ENCODE results near the gene ANO10. TPM values are rescaled to one million over a fixed set of nuclear protein-coding genes. Genes with fewer than 3 reads are reported as not detected.

The ANO10 gene
- total RNA-seq, 2 experiments from 2014 or later: 6.3 to 8.9 TPM

GRCh38 chr3:43650345-43650744 lies 28.5 kb upstream of the ANO10 start:
- Mint-ChIP-seq H3K27ac (no peak overlapping the region), H3K4me3 (no peak overlapping the region), H3K9me3 (no peaks in the 10 kb centered on the region), H3K27me3 (peaks cover 10% of the 10 kb centered on the region), H3K36me3 (ENCODE audit: low read depth) (no peaks in the 10 kb centered on the region), H3K4me1 (ENCODE audit: low read depth) (no peaks in the 10 kb centered on the region)
- DNase-seq: no peak
- intact Hi-C loops (cut with micrococcal nuclease): no loop called here
- no peak for TF ChIP-seq CTCF (IDR thresholded peaks at IDR 0.05)
- no peak for ATAC-seq
- CTCF ChIA-PET: interaction anchor here (0.6 kb wide), 1 partner anchor 246 kb away, joined by 3 read pairs; no protein-coding TSS in a partner anchor
- POLR2A ChIA-PET: no interaction called here

- ATAC-seq: no peak
- H3K36me3 Mint-ChIP-seq (ENCODE audit: low read depth): no peaks in the 10 kb centered on the region
- no peak for TF ChIP-seq CTCF (IDR thresholded peaks at IDR 0.05)
- intact Hi-C loops (cut with micrococcal nuclease): no loop called here
- DNase-seq: no peak
- H3K9me3 Mint-ChIP-seq: no peaks in the 10 kb centered on the region
- H3K27me3 Mint-ChIP-seq: peaks cover 10% of the 10 kb centered on the region
- CTCF ChIA-PET: no interaction called here
- H3K4me3 Mint-ChIP-seq: no peak overlapping the region
- POLR2A ChIA-PET: no interaction called here
- no peaks in the 10 kb centered on the region for H3K4me1 Mint-ChIP-seq (ENCODE audit: low read depth)
- no peak overlapping the region for H3K27ac Mint-ChIP-seq
Measured at GRCh38 chr3:43649365-43649968, 27.7 kb upstream of the ANO10 start.

- Mint-ChIP-seq H3K36me3 (ENCODE audit: low read depth) (no peaks in the 10 kb centered on the region), H3K9me3 (no peaks in the 10 kb centered on the region), H3K4me1 (ENCODE audit: low read depth) (no peaks in the 10 kb centered on the region), H3K27ac (no peak overlapping the region), H3K27me3 (peaks cover 11% of the 10 kb centered on the region), H3K4me3 (no peak overlapping the region)
- CTCF ChIA-PET: no interaction called here
- POLR2A ChIA-PET: no interaction called here
- ATAC-seq (no peak), DNase-seq (no peak)
- intact Hi-C loops (cut with micrococcal nuclease): no loop called here
- no peak for TF ChIP-seq CTCF (IDR thresholded peaks at IDR 0.05)
Measured at GRCh38 chr3:43648957-43649356, 27.1 kb upstream of the ANO10 start.

GRCh38 chr3:43647331-43648166 lies 25.7 kb upstream of the ANO10 start:
- ChIA-PET POLR2A (no interaction called here), CTCF (no interaction called here)
- H3K27me3 Mint-ChIP-seq: peaks cover 12% of the 10 kb centered on the region
- H3K27ac Mint-ChIP-seq: no peak overlapping the region
- no peak overlapping the region for H3K4me3 Mint-ChIP-seq
- no peaks in the 10 kb centered on the region for H3K9me3 Mint-ChIP-seq
- H3K4me1 Mint-ChIP-seq (ENCODE audit: low read depth): no peaks in the 10 kb centered on the region
- DNase-seq (no peak), ATAC-seq (no peak)
- no peak for TF ChIP-seq CTCF (IDR thresholded peaks at IDR 0.05)
- intact Hi-C loops (cut with micrococcal nuclease): no loop called here
- H3K36me3 Mint-ChIP-seq (ENCODE audit: low read depth): no peaks in the 10 kb centered on the region

GRCh38 chr3:43644443-43644842 lies 22.6 kb upstream of the ANO10 start:
- Mint-ChIP-seq H3K4me3 (no peak overlapping the region), H3K4me1 (ENCODE audit: low read depth) (no peaks in the 10 kb centered on the region), H3K27ac (no peak overlapping the region), H3K36me3 (ENCODE audit: low read depth) (no peaks in the 10 kb centered on the region), H3K9me3 (no peaks in the 10 kb centered on the region), H3K27me3 (peaks cover 4% of the 10 kb centered on the region)
- intact Hi-C loops (cut with micrococcal nuclease): no loop called here
- TF ChIP-seq CTCF (IDR thresholded peaks at IDR 0.05): no peak
- no peak for DNase-seq
- ChIA-PET POLR2A (no interaction called here), CTCF (no interaction called here)
- no peak for ATAC-seq

Data from activated CD8-positive, alpha-beta T cell treated with anti-CD3 and anti-CD28 coated beads for 36 hours (primary cell).